ENCODE results near the gene ADAMTSL2.

Gene ADAMTSL2

GRCh38 chr9:133603135-133603927, 68.8 kb downstream of the ADAMTSL2 start:
- DNase-seq (ENCODE audit: low read depth): no peak
- TF ChIP-seq, protein P1, sequence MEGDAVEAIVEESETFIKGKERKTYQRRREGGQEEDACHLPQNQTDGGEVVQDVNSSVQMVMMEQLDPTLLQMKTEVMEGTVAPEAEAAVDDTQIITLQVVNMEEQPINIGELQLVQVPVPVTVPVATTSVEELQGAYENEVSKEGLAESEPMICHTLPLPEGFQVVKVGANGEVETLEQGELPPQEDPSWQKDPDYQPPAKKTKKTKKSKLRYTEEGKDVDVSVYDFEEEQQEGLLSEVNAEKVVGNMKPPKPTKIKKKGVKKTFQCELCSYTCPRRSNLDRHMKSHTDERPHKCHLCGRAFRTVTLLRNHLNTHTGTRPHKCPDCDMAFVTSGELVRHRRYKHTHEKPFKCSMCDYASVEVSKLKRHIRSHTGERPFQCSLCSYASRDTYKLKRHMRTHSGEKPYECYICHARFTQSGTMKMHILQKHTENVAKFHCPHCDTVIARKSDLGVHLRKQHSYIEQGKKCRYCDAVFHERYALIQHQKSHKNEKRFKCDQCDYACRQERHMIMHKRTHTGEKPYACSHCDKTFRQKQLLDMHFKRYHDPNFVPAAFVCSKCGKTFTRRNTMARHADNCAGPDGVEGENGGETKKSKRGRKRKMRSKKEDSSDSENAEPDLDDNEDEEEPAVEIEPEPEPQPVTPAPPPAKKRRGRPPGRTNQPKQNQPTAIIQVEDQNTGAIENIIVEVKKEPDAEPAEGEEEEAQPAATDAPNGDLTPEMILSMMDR (conservative IDR thresholded peaks at IDR 0.05; ENCODE audit: low read depth, low read length): peak; percentile 42

DNA sequence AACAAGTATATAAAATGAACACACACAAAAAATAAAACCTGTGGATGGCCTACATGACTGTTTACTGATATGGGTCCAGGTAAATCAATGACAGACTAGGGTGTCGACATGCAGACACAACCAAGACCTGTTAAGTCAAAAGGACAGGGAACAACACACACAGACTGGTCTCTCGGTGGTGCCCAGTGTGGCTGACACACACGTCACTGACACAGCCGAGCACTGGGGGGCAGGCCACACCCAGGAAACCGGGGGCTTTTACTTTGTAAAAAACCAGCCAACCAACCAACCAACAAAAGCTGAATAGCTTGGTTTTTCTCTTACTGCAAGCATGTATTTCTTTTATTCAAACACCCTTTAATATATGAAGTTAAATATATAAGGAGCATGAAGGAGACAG, 69.7 kb downstream of the ADAMTSL2 start:
- H3K4me3 ChIP-seq (ENCODE audit: low read depth, low read length): no peak overlapping the region
- DNase-seq (ENCODE audit: low read depth): peak; percentile 20
- TF ChIP-seq, protein P1 (conservative IDR thresholded peaks at IDR 0.05; ENCODE audit: low read depth, low read length): peak; percentile 28

More at GRCh38 chr9:133603135-133603927, 68.8 kb downstream of the ADAMTSL2 start:
- H3K4me3 ChIP-seq (ENCODE audit: low read depth, low read length): no peak overlapping the region

DNA sequence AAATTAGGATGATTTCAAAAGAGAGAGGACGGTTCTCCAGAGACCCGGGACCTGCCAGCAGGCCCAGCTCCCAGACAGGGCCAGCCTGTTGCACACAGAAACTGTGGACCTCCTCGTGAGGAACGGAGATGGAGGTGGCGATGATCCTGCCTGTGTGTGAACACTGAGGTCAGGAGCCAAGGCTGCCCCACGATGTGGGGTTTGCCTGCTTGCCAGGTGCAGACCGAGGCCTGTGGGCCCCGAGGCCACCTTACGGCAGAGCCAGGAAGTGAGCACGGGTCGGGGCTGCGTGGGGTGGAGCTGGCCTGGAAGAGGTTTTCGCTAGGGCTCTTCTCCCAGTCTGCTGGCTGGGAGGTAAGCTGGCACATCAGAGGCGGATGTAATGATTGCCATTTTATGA, 70.4 kb downstream of the ADAMTSL2 start:
- no peak overlapping the region for H3K4me3 ChIP-seq (ENCODE audit: low read depth, low read length)
- TF ChIP-seq, protein P1 (conservative IDR thresholded peaks at IDR 0.05; ENCODE audit: low read depth, low read length): no peak
- no peak for DNase-seq (ENCODE audit: low read depth)

DNA sequence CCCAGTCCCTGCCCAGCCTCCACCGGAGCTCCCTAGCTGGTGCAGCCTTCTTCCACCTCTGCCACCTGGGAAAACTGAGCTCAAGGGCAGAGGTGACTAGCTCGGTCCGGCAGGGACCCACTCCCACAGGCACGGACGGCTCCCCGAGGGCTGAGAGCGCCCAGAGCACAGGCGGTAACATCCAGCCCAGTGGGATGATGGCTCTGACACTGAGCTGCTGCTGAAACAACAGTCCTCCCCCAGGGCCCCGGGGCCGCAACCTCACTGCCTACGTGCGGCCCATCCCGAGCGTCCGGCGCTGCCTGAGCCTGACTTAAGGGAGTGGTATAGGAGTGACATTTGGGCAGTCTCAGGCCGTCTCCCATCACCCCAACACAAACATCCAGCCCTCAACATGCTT, 70.9 kb downstream of the ADAMTSL2 start:
- no peak overlapping the region for H3K4me3 ChIP-seq (ENCODE audit: low read depth, low read length)
- no peak for DNase-seq (ENCODE audit: low read depth)
- TF ChIP-seq, protein P1 (conservative IDR thresholded peaks at IDR 0.05; ENCODE audit: low read depth, low read length): no peak

GRCh38 chr9:133605856-133606707, 71.6 kb downstream of the ADAMTSL2 start:
- no peak for DNase-seq (ENCODE audit: low read depth)
- TF ChIP-seq, protein P1 (conservative IDR thresholded peaks at IDR 0.05; ENCODE audit: low read depth, low read length): no peak
- H3K4me3 ChIP-seq (ENCODE audit: low read depth, low read length): no peak overlapping the region

DNA sequence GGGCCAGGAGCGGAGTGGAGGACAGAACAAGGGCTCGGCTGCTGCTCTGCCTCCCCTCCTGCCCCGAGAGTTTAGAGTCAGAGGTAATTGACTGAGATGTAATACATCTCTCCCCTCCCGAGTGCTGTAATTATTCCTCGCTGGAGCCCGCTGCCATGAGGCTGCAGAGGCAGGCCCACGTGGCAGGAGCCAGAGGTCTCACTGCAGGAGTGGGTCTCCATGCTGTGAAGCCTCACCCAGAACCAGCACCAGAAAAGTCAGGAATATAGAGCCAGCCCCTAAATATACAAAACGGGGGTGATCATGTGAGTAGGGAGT, 72.2 kb downstream of the ADAMTSL2 start:
- no peak for DNase-seq (ENCODE audit: low read depth)
- H3K4me3 ChIP-seq (ENCODE audit: low read depth, low read length): no peak overlapping the region
- TF ChIP-seq, protein P1 (conservative IDR thresholded peaks at IDR 0.05; ENCODE audit: low read depth, low read length): no peak

All from choroid plexus epithelial cell (primary cell).